IMR-90 (cell line): ENCODE data around the gene UTRN. TPM values are rescaled to one million over a fixed set of nuclear protein-coding genes. Genes with fewer than 3 reads are reported as not detected.

Experiments used
- ATAC-seq: fragments of 200-7000 bp; cut with Tn5 transposase; 2 replicates; pipeline ENCODE4 v1.9.1; 2020; ENCODE audit warnings: low read depth, mild to moderate bottlenecking, moderate library complexity
- BruUV-seq: library from RNA; stranded (reverse); fragments of 400-500 nt; replicated peaks from 2 replicates; lab custom pipeline; 2021; lab: Mats Ljungman, UMichigan
- CTCF ChIA-PET: fragments of 300-600 bp; formaldehyde crosslinking; extraction: SDS; loops from one replicate; lab custom pipeline; 2021; ENCODE audit warnings: antibody characterized with exemption; lab: Yijun Ruan, JAX
- POLR2A ChIA-PET: fragments of 300-600 bp; sonication (Branson Sonifier 250); formaldehyde crosslinking; loops from one replicate; lab custom pipeline; 2022; ENCODE audit warnings: antibody characterized with exemption; ENCODE audit not compliant: unreplicated experiment; lab: Charles Lee
- DNase-seq: peaks from one replicate; pipeline ENCODE4 v3.0.0; 2013
- H2AFZ ChIP-seq: replicated peaks from 2 replicates; pipeline ENCODE3; 2013; ENCODE audit warnings: low read length, mild to moderate bottlenecking; ENCODE audit not compliant: poor library complexity
- H2AK5ac ChIP-seq: 2 replicates; pipeline ENCODE4 v1.6.1; 2013; ENCODE audit warnings: low read depth, low read length, inconsistent platforms
- H2AK9ac ChIP-seq: replicated peaks from 2 replicates; pipeline ENCODE3; 2013; ENCODE audit warnings: mild to moderate bottlenecking, low read depth, low read length, moderate library complexity; ENCODE audit not compliant: poor library complexity
- H2BK120ac ChIP-seq: 2 replicates; pipeline ENCODE4 v1.6.1; 2013; ENCODE audit warnings: low read depth, low read length, inconsistent platforms
- H2BK15ac ChIP-seq: 3 replicates; pipeline ENCODE4 v1.6.1; 2013; ENCODE audit warnings: low read depth, low read length, inconsistent platforms
- H2BK20ac ChIP-seq: 2 replicates; pipeline ENCODE4 v1.6.1; 2013; ENCODE audit warnings: low read depth, mild to moderate bottlenecking, inconsistent platforms, low read length, moderate library complexity
- H2BK5ac ChIP-seq: 2 replicates; pipeline ENCODE4 v1.6.1; 2013; ENCODE audit warnings: mild to moderate bottlenecking, low read depth, low read length, inconsistent platforms; ENCODE audit not compliant: poor library complexity, severe bottlenecking
- H3K14ac ChIP-seq: replicated peaks from 2 replicates; pipeline ENCODE4 v1.6.1; 2013; ENCODE audit warnings: low read depth, low read length, inconsistent platforms
- H3K18ac ChIP-seq: 2 replicates; pipeline ENCODE4 v1.6.1; 2013; ENCODE audit warnings: low read depth, low read length, control low read depth
- H3K23ac ChIP-seq: 2 replicates; pipeline ENCODE4 v1.6.1; 2013; ENCODE audit warnings: low read depth, low read length, inconsistent platforms
- H3K27ac ChIP-seq: 2 replicates; pipeline ENCODE4 v1.5.1; 2013; ENCODE audit warnings: mild to moderate bottlenecking, control low read depth, low read length; ENCODE audit not compliant: insufficient read depth
- H3K27me3 ChIP-seq: 2 replicates; pipeline ENCODE4 v1.6.1; 2013; ENCODE audit warnings: low read length; ENCODE audit not compliant: control insufficient read depth, insufficient read depth
- H3K36me3 ChIP-seq: 2 replicates; pipeline ENCODE4 v1.6.1; 2013; ENCODE audit warnings: low read length, mixed read lengths; ENCODE audit not compliant: control insufficient read depth, insufficient read depth
- H3K4ac ChIP-seq: 2 replicates; pipeline ENCODE4 v1.6.1; 2013; ENCODE audit warnings: low read depth, low read length, inconsistent platforms
- H3K4me1 ChIP-seq: 2 replicates; pipeline ENCODE4 v1.6.1; 2013; ENCODE audit warnings: low read length, mixed read lengths; ENCODE audit not compliant: control insufficient read depth, insufficient read depth
- H3K4me2 ChIP-seq: 2 replicates; pipeline ENCODE4 v1.6.1; 2013; ENCODE audit warnings: low read depth, mild to moderate bottlenecking, control low read depth, low read length, moderate library complexity
- H3K4me3 ChIP-seq: 2 replicates; pipeline ENCODE4 v1.5.1; 2013; ENCODE audit warnings: low read depth, mild to moderate bottlenecking, control low read depth, low read length, moderate library complexity; ENCODE audit not compliant: insufficient read depth
- H3K56ac ChIP-seq: 2 replicates; pipeline ENCODE4 v1.6.1; 2013; ENCODE audit warnings: low read length, inconsistent platforms; ENCODE audit not compliant: insufficient read depth; ENCODE audit errors: extremely low read depth
- H3K79me1 ChIP-seq, 2 experiments: 2 replicates each; pipeline ENCODE4 v1.6.1; 2013; ENCODE audit warnings: low read length in 2 of 2, inconsistent platforms in 1 of 2, low read depth in 1 of 2
- H3K9ac ChIP-seq: 2 replicates; pipeline ENCODE4 v1.6.1; 2013; ENCODE audit warnings: low read depth, low read length, control low read depth
- H3K9me1 ChIP-seq: 2 replicates; pipeline ENCODE4 v1.6.1; 2013; ENCODE audit warnings: low read length, inconsistent platforms; ENCODE audit not compliant: insufficient read depth
- H3K9me3 ChIP-seq: 2 replicates; pipeline ENCODE4 v1.6.1; 2013; ENCODE audit warnings: low read length; ENCODE audit not compliant: control insufficient read depth, insufficient read depth
- H4K20me1 ChIP-seq: 2 replicates; pipeline ENCODE4 v1.6.1; 2013; ENCODE audit warnings: low read length, inconsistent platforms; ENCODE audit not compliant: insufficient read depth
- H4K5ac ChIP-seq: 2 replicates; pipeline ENCODE4 v1.6.1; 2013; ENCODE audit warnings: mild to moderate bottlenecking, low read depth, low read length, control low read depth
- H4K8ac ChIP-seq, 2 experiments: 2 replicates each; pipeline ENCODE4 v1.6.1; 2013; ENCODE audit warnings: low read depth in 2 of 2, low read length in 2 of 2, control low read depth in 1 of 2, inconsistent platforms in 1 of 2
- H4K91ac ChIP-seq: 2 replicates; pipeline ENCODE4 v1.6.1; 2013; ENCODE audit warnings: low read depth, low read length, inconsistent platforms; ENCODE audit not compliant: insufficient read depth
- NFE2L2 ChIP-seq: fragments of 150-350 bp; IDR thresholded peaks from 2 replicates; pipeline ENCODE4 v1.6.1; 2016; ENCODE audit warnings: low read depth, mild to moderate bottlenecking, low read length
- RCOR1 ChIP-seq: IDR thresholded peaks from 2 replicates; pipeline ENCODE4 v1.6.1; 2012; ENCODE audit warnings: mild to moderate bottlenecking, low read length, improper control_type of control experiment; ENCODE audit not compliant: insufficient replicate concordance
- RFX5 ChIP-seq: IDR thresholded peaks from 2 replicates; pipeline ENCODE4 v1.8.0; 2012; ENCODE audit warnings: low read depth, mild to moderate bottlenecking, low read length, moderate library complexity
- WGBS, 2 experiments: methylation state at CpG; one replicate each; pipeline versions ENCODE4 v1.1.5 to v1.1.7; 2013; ENCODE audit warnings: missing lambda C conversion rate in 2 of 2; ENCODE audit not compliant: insufficient read length in 1 of 2; ENCODE audit errors: extremely low coverage in 2 of 2; 5-methylcytosine and 5-hydroxymethylcytosine counted together
- dilution Hi-C: fragments of 300-500 bp; cut with HindIII; formaldehyde crosslinking; loops from one replicate; pipeline ENCODE4 v1.14.3; 2018; ENCODE audit warnings: low sequenced_read_pairs; ENCODE audit not compliant: unreplicated experiment
- in situ Hi-C: fragments of 300-500 bp; cut with MboI; formaldehyde crosslinking; loops from 3 replicates; pipeline ENCODE4 v1.14.3; 2019; ENCODE audit warnings: low sequenced_read_pairs, inconsistent platforms, mixed read lengths
- intact Hi-C: fragments of 100-400 bp; cut with micrococcal nuclease; formaldehyde crosslinking; loops from 2 replicates; pipeline ENCODE4 v1.10.0; 2022
- polyA plus RNA-seq, 3 experiments: library from polyadenylated mRNA; depleted of rRNA; stranded (reverse); fragments of >200 nt; gene quantifications; 2 replicates each; pipeline ENCODE4 v1.2.3, GENCODE V29; 2012; ENCODE audit warnings: low replicate concordance in 1 of 3
- total RNA-seq: library from RNA; depleted of rRNA; stranded (reverse); fragments of >200 nt; gene quantifications from 2 replicates; pipeline ENCODE4 v1.2.3, GENCODE V29; 2012

UTRN gene
- total and polyA plus RNA-seq, 2 of the 4 experiments (the other 2 are of a cell fraction), result 17.3 to 83.5 TPM

DNA sequence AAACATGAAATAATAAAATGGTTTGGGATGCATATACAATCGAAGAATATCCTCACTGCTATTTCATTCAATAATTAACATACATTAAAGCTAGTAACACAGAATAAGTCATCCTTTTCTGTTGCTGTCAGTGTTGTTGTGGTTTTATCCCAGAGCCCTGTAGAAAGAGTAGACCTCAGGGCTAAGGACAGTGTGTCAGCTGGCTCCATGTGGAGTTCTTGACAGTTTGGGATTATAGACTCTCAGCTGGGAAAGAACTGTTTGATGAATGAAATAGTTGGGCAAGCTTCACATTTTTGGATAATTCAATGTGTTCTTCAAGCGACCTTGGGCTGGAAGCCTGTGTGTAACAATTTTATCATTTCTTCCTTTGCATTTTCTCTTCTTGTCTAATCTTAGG is 10.1 kb downstream of the UTRN start:
- Histone ChIP-seq H3K18ac (peak overlapping the region; percentile 65; the same call in 1 of the 2 replicates), H2AFZ (no peak overlapping the region), H3K79me1 (peaks cover 41 to 67% of the 10 kb centered on the region in 2 experiments), H2AK9ac (no peak overlapping the region), H3K27me3 (no peaks in the 10 kb centered on the region), H3K9ac (no peak overlapping the region), H3K4ac (peak overlapping the region; percentile 33; the same call in 1 of the 2 replicates), H2BK15ac (peak overlapping the region; percentile 15; the same call in 2 of the 3 replicates), H2BK120ac (0 out of 2 replicates have a peak overlapping the region, but pooled peaks have one; percentile 49), H4K5ac (no peak overlapping the region; the same call in 1 of the 2 replicates), H3K27ac (no peak overlapping the region), H3K4me3 (no peak overlapping the region), H4K20me1 (no peaks in the 10 kb centered on the region), H3K36me3 (peaks cover 7% of the 10 kb centered on the region), H3K4me1 (peaks cover 10% of the 10 kb centered on the region), H3K23ac (peak overlapping the region; percentile 37), H3K9me1 (peaks cover 6% of the 10 kb centered on the region; the same call in 1 of the 2 replicates), H4K8ac (no peak overlapping the region), H3K56ac (no peak overlapping the region), H4K91ac (peak overlapping the region; percentile 45), H2BK5ac (peak overlapping the region; percentile 1), H2BK20ac (peak overlapping the region; percentile 57), H3K14ac (no peak overlapping the region; the same call in 1 of the 2 replicates), H3K9me3 (no peaks in the 10 kb centered on the region), H3K4me2 (no peak overlapping the region), H2AK5ac (peak overlapping the region; percentile 1; the same call in 1 of the 2 replicates)
- no TSS peak for BruUV-seq
- no peak for TF ChIP-seq NFE2L2
- no peak for TF ChIP-seq RFX5
- no peak for TF ChIP-seq RCOR1
- dilution Hi-C loops, result no loop called here
- CTCF ChIA-PET, result no interaction called here
- DNase-seq (no peak), ATAC-seq (no peak)
- POLR2A ChIA-PET, result no interaction called here
- intact Hi-C loops, result no loop called here
- no CpG with 5 or more reads among the region's 2 CpGs for WGBS, 2 experiments
- in situ Hi-C loops, result no loop called here
